VCaP (cell line): ENCODE results near the gene PRKCB.

Source experiments
- H3K27ac ChIP-seq: fragments of 450-650 bp; 2 replicates; pipeline ENCODE4 v1.5.1; 2017
- TF ChIP-seq, protein P1 (sequence below): fragments of 450-650 bp; conservative IDR thresholded peaks from 2 replicates; pipeline ENCODE4 v1.5.1; 2017; ENCODE audit warnings: mild to moderate bottlenecking, moderate library complexity

Gene PRKCB

DNA sequence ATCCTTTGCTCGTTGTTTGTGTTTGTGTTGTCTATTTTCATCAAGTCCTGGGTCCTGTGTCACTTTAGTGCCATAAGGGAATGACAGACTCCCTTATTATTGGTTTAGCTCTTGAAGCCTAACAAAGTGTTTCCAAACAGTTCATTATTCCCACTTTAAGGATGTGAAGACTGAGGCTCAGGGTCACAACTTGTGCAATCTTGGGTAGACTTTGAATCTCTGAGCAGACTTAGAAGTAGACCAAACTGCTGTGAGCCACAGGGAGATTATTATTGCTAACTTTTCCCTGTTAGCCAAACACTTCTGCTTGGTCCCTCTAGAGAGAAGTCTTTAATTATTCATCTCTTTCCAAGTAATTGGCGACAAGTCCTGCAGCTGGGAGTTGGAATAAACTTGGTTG lies 31.8 kb downstream of the PRKCB start:
- H3K27ac ChIP-seq: no peak overlapping the region
- TF ChIP-seq, protein P1, sequence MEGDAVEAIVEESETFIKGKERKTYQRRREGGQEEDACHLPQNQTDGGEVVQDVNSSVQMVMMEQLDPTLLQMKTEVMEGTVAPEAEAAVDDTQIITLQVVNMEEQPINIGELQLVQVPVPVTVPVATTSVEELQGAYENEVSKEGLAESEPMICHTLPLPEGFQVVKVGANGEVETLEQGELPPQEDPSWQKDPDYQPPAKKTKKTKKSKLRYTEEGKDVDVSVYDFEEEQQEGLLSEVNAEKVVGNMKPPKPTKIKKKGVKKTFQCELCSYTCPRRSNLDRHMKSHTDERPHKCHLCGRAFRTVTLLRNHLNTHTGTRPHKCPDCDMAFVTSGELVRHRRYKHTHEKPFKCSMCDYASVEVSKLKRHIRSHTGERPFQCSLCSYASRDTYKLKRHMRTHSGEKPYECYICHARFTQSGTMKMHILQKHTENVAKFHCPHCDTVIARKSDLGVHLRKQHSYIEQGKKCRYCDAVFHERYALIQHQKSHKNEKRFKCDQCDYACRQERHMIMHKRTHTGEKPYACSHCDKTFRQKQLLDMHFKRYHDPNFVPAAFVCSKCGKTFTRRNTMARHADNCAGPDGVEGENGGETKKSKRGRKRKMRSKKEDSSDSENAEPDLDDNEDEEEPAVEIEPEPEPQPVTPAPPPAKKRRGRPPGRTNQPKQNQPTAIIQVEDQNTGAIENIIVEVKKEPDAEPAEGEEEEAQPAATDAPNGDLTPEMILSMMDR: no peak

DNA sequence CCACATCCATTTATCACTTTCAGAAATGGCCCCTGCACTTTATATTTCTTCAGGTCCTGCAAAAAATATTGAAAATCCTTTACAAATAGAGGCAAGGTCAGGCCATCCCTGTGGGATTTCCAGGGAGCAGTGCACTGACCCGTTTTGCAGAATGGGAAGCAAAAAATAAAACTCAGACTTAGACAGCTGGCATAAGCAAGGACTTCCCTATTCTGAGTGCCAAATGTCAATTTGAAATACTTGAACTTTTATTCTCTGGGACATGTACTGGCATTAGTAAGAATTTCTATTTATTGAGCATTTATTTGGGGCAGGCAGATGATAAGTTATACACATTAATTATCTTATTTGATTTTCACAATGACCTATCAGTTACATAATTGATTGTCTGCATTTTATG lies 32.4 kb downstream of the PRKCB start:
- TF ChIP-seq, protein P1: no peak
- no peak overlapping the region for H3K27ac ChIP-seq

DNA sequence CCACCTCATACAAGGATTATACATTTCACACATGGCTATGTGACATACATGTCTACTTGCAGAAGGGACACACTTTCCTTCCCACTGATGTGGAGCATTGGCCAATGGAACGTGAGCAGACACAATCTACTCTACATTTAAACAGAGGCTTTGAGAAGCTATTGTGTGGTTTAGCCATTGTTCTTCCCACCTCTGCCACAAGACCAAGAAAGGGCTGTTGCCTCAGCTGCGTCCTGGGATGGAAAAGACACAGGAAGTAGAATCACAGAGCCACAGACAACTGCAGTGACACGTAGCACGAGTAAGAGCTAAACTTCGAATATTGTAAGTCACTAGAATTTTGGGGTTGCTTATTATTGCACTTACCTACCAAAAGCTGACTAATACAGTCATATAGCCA lies 33.3 kb downstream of the PRKCB start:
- TF ChIP-seq, protein P1: no peak

DNA sequence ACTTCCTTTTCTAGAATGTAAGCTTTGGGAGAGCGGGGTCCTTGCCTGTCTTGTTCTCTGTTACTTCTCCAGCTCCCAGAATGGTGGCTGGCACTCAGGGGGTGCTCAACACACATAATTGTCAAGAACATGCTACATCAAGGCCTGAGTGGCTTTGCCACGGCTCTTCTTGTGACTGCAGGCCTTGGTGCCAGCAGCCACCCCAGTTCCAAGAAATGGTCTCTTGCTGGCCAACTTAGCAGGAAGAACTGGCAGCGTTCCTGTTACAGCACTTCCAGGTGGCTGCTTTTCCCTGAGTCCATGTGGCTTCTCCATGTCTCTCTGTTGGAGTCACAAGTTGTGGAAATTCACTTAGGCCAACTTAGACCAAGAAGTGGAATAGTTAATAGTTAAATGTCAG lies 36.1 kb downstream of the PRKCB start:
- TF ChIP-seq, protein P1: no peak
- no peak overlapping the region for H3K27ac ChIP-seq

More for the DNA sequence above, 33.3 kb downstream of the PRKCB start:
- H3K27ac ChIP-seq: no peak overlapping the region

DNA sequence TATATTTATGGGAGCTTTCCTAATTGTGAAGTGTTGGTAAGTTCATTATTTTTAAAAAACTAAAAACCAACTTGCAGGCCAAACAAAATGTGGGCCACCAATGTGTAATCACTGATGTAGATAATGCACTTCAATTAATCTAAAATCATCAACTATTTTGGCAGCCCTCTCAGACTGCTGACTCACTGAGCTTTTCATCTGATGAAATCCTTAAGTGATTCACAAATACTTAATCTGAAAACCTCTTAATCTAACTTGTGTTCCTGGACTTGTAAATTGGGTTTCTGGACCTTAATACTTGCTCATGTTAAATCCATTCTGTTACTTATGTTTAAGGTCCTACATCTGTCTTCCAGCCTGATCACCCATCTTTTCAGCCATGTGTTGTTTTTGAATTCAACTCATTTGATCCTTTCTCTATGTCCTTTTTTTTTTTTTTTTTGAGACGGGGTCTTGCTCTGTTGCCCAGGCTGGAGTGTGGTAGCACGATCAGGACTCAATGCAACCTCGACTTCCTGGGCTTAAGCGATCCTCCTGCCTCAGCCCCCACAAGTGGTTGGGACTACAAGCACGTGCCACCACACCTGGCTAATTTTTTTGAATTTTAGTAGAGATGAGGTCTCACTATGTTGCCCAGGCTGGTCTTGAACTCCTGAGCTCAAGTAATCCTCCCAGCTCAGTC lies 39.0 kb downstream of the PRKCB start:
- TF ChIP-seq, protein P1: no peak
- H3K27ac ChIP-seq: no peak overlapping the region

DNA sequence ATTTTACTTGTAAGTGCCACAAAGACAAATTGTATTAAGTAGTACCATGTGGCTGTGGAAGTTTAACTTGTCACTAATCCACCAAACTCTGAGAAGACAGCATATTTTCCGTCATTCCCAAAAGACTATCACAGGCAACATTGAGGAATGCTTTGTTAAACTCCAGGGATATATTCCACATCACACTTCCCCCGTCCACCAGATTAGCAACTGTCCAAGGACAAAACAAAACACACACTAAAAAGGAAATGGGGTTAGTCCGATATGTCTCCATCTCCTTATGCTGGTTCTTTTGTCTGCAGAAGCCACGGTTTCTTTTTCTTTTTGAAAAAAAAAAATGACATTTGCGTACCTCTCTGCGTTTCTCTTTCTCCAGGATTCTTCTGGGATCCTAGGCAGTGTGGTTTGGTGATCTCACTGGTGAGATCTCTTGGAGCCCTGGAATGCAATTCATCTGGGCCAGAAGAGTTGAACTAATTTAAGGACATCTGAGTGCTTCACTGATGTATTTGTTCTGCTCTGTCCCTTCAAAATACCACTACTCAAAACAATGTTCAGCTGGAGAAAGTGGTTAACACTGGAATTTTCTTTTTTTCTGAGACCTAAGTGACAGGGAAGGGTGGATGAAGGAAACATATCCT lies 40.6 kb downstream of the PRKCB start:
- H3K27ac ChIP-seq: no peak overlapping the region
- TF ChIP-seq, protein P1: no peak

DNA sequence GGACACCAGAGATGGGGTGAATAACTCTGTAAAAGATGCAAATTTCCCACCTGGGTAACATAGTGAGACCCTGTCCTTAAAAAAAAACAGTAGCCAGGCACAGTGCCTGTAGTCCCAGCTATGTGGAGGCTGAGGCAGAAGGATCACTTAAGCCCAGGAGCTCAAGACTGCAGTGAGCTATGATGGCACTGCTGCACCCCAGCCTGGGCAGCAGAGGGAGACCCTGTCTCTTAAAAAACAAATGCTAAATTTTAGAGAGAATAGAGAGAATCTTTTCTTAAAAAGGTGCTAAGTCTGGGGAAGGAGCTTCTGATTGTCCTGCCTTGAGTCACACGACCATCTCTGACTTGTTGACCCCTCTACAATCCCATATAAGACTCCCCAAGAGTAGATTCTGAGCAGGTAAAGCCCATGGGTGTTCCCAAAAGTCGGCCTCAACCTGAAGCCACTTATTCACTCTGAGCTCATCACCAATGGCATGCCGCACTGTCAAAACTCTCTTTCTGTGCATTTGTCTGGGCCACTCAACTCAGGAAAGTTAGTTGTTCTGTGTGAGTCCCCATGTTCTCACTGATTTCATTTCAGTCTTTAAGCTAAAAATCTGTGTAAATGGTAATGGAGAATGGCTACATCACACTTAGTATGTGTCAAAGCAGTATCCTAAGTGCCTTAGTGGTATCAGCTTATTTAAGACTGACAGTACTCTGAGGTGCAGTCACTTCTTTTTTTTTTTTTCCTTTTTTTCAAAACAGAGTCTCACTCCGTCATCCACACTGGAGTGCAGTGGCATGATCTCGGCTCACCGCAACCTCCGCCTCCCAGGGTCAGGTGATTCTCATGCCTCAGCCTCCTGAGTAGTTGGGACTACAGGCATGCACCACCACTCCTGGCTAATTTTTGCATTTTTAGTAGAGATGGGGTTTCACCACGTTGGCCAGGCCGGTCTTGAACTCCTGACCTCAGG lies 41.6 kb downstream of the PRKCB start:
- H3K27ac ChIP-seq: no peak overlapping the region
- TF ChIP-seq, protein P1: no peak
